ENCODE measurements around the gene PIK3CA. TPM values are rescaled to one million over a fixed set of nuclear protein-coding genes. Genes with fewer than 3 reads are reported as not detected.

PIK3CA gene
- total and polyA plus RNA-seq, 2 donors (not counting 3 experiments of a cell fraction or from before 2014, with no cell fraction given) = 4.2 to 25.8 TPM

GRCh38 chr3:179147514-179147872 is 664 bp upstream of the PIK3CA start:
- BruUV-seq (replicated peaks) = no TSS peak
- no peak for FAIRE-seq
- Histone ChIP-seq H3K27ac (ENCODE audit: insufficient read depth, low read depth, low read length) (peak overlapping the region; percentile 25), H2AFZ (ENCODE audit: low read depth, low read length) (peak overlapping the region; percentile 92), H3K4me2 (ENCODE audit: insufficient read depth, low read length) (peak overlapping the region; percentile 93), H3K79me2 (ENCODE audit: control insufficient read depth, insufficient read depth, low read length) (peaks cover 34% of the 10 kb centered on the region), H3K27me3 (ENCODE audit: control insufficient read depth in 2 of 2, insufficient read depth in 2 of 2, low read length in 2 of 2) (no peaks in the 10 kb centered on the region), H3K9ac (replicated peaks; ENCODE audit: extremely low read depth, insufficient read depth, low read length) (peak overlapping the region; percentile 50), H3K9me3 (replicated peaks; ENCODE audit: control insufficient read depth, insufficient read depth, low read length) (no peaks in the 10 kb centered on the region), H3K4me3 (replicated peaks in 1 of 3; ENCODE audit: insufficient read depth in 1 of 3, low read depth in 1 of 3, low read length in 3 of 3) (peak overlapping the region; percentile 60 to 99 (median 89)), H3K36me3 (ENCODE audit: control insufficient read depth in 2 of 2, extremely low read depth in 1 of 2, insufficient read depth in 2 of 2, low read length in 2 of 2) (no peaks in the 10 kb centered on the region), H3K9me1 (replicated peaks; ENCODE audit: control insufficient read depth, extremely low read depth, insufficient read depth, low read length) (no peaks in the 10 kb centered on the region), H3K4me1 (ENCODE audit: control insufficient read depth, extremely low read depth, insufficient read depth, low read length) (peaks cover 15% of the 10 kb centered on the region), H4K20me1 (replicated peaks; ENCODE audit: control insufficient read depth, extremely low read depth, insufficient read depth, low read length) (peaks cover 6% of the 10 kb centered on the region)
- no peak for DNase-seq (ENCODE audit: low read depth, low spot score)
- CTCF ChIA-PET = interaction anchor here (0.6 to 3.5 kb wide), 16 partner anchors 8 to 174 kb away, joined by 3 to 26 read pairs (median 4); no protein-coding TSS in a partner anchor
- POLR2A ChIA-PET = interaction anchor here (0.6 to 1.3 kb wide), 5 partner anchors 11 to 201 kb away, joined by 3 to 8 read pairs (median 5); no protein-coding TSS in a partner anchor
- intact Hi-C loops (cut with micrococcal nuclease) (loop anchor here (1.0 to 5.0 kb wide), 7 partner anchors 40 to 415 kb away; partner anchors contain the start of genes ACTL6A, GNB4 and ZMAT3), dilution Hi-C loops (cut with MboI; ENCODE audit: extremely low pct_ligation_motif_present, low sequenced_read_pairs) (no loop called here)
- TF ChIP-seq FOS (IDR thresholded peaks at IDR 0.05; ENCODE audit: borderline replicate concordance, insufficient read depth, low read length) (no peak), GATA2 (IDR thresholded peaks at IDR 0.05; ENCODE audit: insufficient read depth, insufficient read length, low read depth, low read length) (peak; percentile 53)

- Histone ChIP-seq H3K9me1 (replicated peaks; ENCODE audit: control insufficient read depth, extremely low read depth, insufficient read depth, low read length) (no peaks in the 10 kb centered on the region), H3K9ac (replicated peaks; ENCODE audit: extremely low read depth, insufficient read depth, low read length) (peak overlapping the region; percentile 84), H3K4me2 (ENCODE audit: insufficient read depth, low read length) (peak overlapping the region; percentile 97), H3K79me2 (ENCODE audit: control insufficient read depth, insufficient read depth, low read length) (peaks cover 45% of the 10 kb centered on the region), H3K9me3 (replicated peaks; ENCODE audit: control insufficient read depth, insufficient read depth, low read length) (no peaks in the 10 kb centered on the region), H3K27ac (ENCODE audit: insufficient read depth, low read depth, low read length) (peak overlapping the region; percentile 75), H2AFZ (ENCODE audit: low read depth, low read length) (peak overlapping the region; percentile 80), H3K4me1 (ENCODE audit: control insufficient read depth, extremely low read depth, insufficient read depth, low read length) (peaks cover 15% of the 10 kb centered on the region), H4K20me1 (replicated peaks; ENCODE audit: control insufficient read depth, extremely low read depth, insufficient read depth, low read length) (peaks cover 10% of the 10 kb centered on the region), H3K36me3 (ENCODE audit: control insufficient read depth in 2 of 2, extremely low read depth in 1 of 2, insufficient read depth in 2 of 2, low read length in 2 of 2) (no peaks in the 10 kb centered on the region), H3K4me3 (replicated peaks in 1 of 3; ENCODE audit: insufficient read depth in 1 of 3, low read depth in 1 of 3, low read length in 3 of 3) (peak overlapping the region; percentile 83 to 99 (median 93)), H3K27me3 (ENCODE audit: control insufficient read depth in 2 of 2, insufficient read depth in 2 of 2, low read length in 2 of 2) (no peaks in the 10 kb centered on the region)
- dilution Hi-C loops (cut with MboI; ENCODE audit: extremely low pct_ligation_motif_present, low sequenced_read_pairs) (no loop called here), intact Hi-C loops (cut with micrococcal nuclease) (loop anchor here (1.0 to 5.0 kb wide), 8 partner anchors 32 to 456 kb away; partner anchors contain the start of genes GNB4, MFN1, MRPL47 and NDUFB5)
- FAIRE-seq = peak; percentile 69
- DNase-seq (ENCODE audit: low read depth, low spot score) = peak; percentile 71
- BruUV-seq (replicated peaks) = no TSS peak
- POLR2A ChIA-PET = interaction anchor here (1.0 to 1.3 kb wide), 2 partner anchors 12 to 79 kb away, joined by 5 to 8 read pairs; no protein-coding TSS in a partner anchor
- TF ChIP-seq CTCF (IDR thresholded peaks at IDR 0.05; ENCODE audit: extremely low read depth in 1 of 2, insufficient read depth in 1 of 2, low read depth in 1 of 2, low read length in 2 of 2) = no peak
- TF ChIP-seq POLR2A (IDR thresholded peaks at IDR 0.05; ENCODE audit: low read depth, low read length) = peak; percentile 62
- TF ChIP-seq GATA2 (IDR thresholded peaks at IDR 0.05; ENCODE audit: insufficient read depth, insufficient read length, low read depth, low read length) = no peak
- no peak for TF ChIP-seq FOS (IDR thresholded peaks at IDR 0.05; ENCODE audit: borderline replicate concordance, insufficient read depth, low read length)
- peak; percentile 56 for TF ChIP-seq POLR2AphosphoS5 (IDR thresholded peaks at IDR 0.05; ENCODE audit: insufficient read depth, low read depth, low read length)
- no peak for TF ChIP-seq MAX (IDR thresholded peaks at IDR 0.05; ENCODE audit: insufficient read depth, insufficient read length)
- no peak for TF ChIP-seq EZH2 (IDR thresholded peaks at IDR 0.05; ENCODE audit: borderline replicate concordance, low read depth, low read length, severe bottlenecking)
- no peak for TF ChIP-seq JUN (IDR thresholded peaks at IDR 0.05; ENCODE audit: borderline replicate concordance, insufficient read depth, insufficient read length, low read depth)
- no peak for TF ChIP-seq MYC (IDR thresholded peaks at IDR 0.05; ENCODE audit: low read depth, low read length)
- CTCF ChIA-PET = interaction anchor here (1.0 to 3.5 kb wide), 15 partner anchors 13 to 173 kb away, joined by 3 to 23 read pairs (median 4); partner anchors contain the start of gene ZMAT3
Observed at GRCh38 chr3:179148616-179149405, 654 bp downstream of the PIK3CA start.

All from endothelial cell of umbilical vein (primary cell).